Stimulated activated CD8-positive, alpha-beta memory T cell treated with anti-CD3 and anti-CD28 coated beads, Interleukin-2, amount 100 ng/mL, for 1 hour (primary cell): ENCODE measurements around the gene LBP.
"Not testable (repeated sequence)": the region's sequence is repeated elsewhere in the genome, so short reads cannot be mapped to it uniquely, and the experiment has no call there.

Experiments used
- DNase-seq, 2 donors: peaks; one replicate each; pipeline ENCODE4 v3.0.0-alpha.2; 2020; ENCODE audit warnings: low read depth in 2 of 2

Gene LBP

GRCh38 chr20:38320221-38320620 is 26.1 kb upstream of the LBP start:
- no peak for DNase-seq

GRCh38 chr20:38321959-38322598 is 24.2 kb upstream of the LBP start:
- DNase-seq: no peak

GRCh38 chr20:38324159-38324558 is 22.1 kb upstream of the LBP start:
- no peak for DNase-seq

GRCh38 chr20:38325167-38325566 is 21.1 kb upstream of the LBP start:
- DNase-seq: no peak

- DNase-seq: no peak
Measured at GRCh38 chr20:38325905-38326304, 20.4 kb upstream of the LBP start.

GRCh38 chr20:38326309-38326708 is 20.0 kb upstream of the LBP start:
- no peak for DNase-seq

GRCh38 chr20:38330638-38331037 is 15.6 kb upstream of the LBP start:
- no peak for DNase-seq

GRCh38 chr20:38331245-38331644 is 15.0 kb upstream of the LBP start:
- DNase-seq: no peak

GRCh38 chr20:38331814-38332213 is 14.5 kb upstream of the LBP start:
- DNase-seq: no peak

- DNase-seq: no peak
Measured at GRCh38 chr20:38334016-38334415, 12.3 kb upstream of the LBP start.

GRCh38 chr20:38336726-38337125 is 9.6 kb upstream of the LBP start:
- DNase-seq: no peak

GRCh38 chr20:38337561-38338140 is 8.6 kb upstream of the LBP start:
- DNase-seq: no peak

- no peak for DNase-seq
Measured at GRCh38 chr20:38338849-38339520, 7.3 kb upstream of the LBP start.

- DNase-seq: not testable (repeated sequence)
Measured at GRCh38 chr20:38339521-38339896, 6.8 kb upstream of the LBP start.

GRCh38 chr20:38339997-38340396 is 6.3 kb upstream of the LBP start:
- no peak for DNase-seq

GRCh38 chr20:38340693-38341092 is 5.6 kb upstream of the LBP start:
- DNase-seq: no peak

- no peak for DNase-seq
Measured at GRCh38 chr20:38342216-38342615, 4.1 kb upstream of the LBP start.

GRCh38 chr20:38342713-38343310 is 3.5 kb upstream of the LBP start:
- DNase-seq: no peak

GRCh38 chr20:38343311-38344106 is 2.8 kb upstream of the LBP start:
- DNase-seq: no peak

GRCh38 chr20:38344107-38344701 is 2.1 kb upstream of the LBP start:
- no peak for DNase-seq

- no peak for DNase-seq
Measured at GRCh38 chr20:38345643-38346042, 639 bp upstream of the LBP start.

GRCh38 chr20:38346741-38347140 is 459 bp downstream of the LBP start:
- DNase-seq: no peak
